GM12865 (cell line): ENCODE data around the gene PCIF1.
"Not testable (repeated sequence)": the region's sequence is repeated elsewhere in the genome, so short reads cannot be mapped to it uniquely, and the experiment has no call there.

Experiments
- DNase-seq: peaks from one replicate; pipeline ENCODE4 v3.0.0; 2010; ENCODE audit warnings: low read depth
- H3K4me3 ChIP-seq: 2 replicates; pipeline ENCODE4 v1.5.1; 2011; ENCODE audit warnings: mild to moderate bottlenecking, low read depth, low read length, control low read depth
- CTCF ChIP-seq: IDR thresholded peaks from 2 replicates; pipeline ENCODE4 v1.5.1; 2011; ENCODE audit warnings: low read length, control low read depth, low read depth, inconsistent platforms; ENCODE audit not compliant: insufficient read depth; ENCODE audit errors: missing control alignments

The PCIF1 gene

GRCh38 chr20:45983279-45983743 lies 48.8 kb downstream of the PCIF1 start:
- no peak for DNase-seq
- TF ChIP-seq CTCF: no peak
- no peak overlapping the region for H3K4me3 ChIP-seq

- no peak overlapping the region for H3K4me3 ChIP-seq
- no peak for TF ChIP-seq CTCF
- no peak for DNase-seq
These were observed 51.1 kb downstream of the PCIF1 start for GRCh38 chr20:45985573-45985972.

GRCh38 chr20:45987108-45987780 lies 52.8 kb downstream of the PCIF1 start:
- TF ChIP-seq CTCF: peak; percentile 92
- DNase-seq: peak; percentile 75
- no peak overlapping the region for H3K4me3 ChIP-seq

- not testable (repeated sequence) for H3K4me3 ChIP-seq, DNase-seq
These were observed 54.3 kb downstream of the PCIF1 start for GRCh38 chr20:45988830-45989229.

GRCh38 chr20:45991616-45992015 lies 57.1 kb downstream of the PCIF1 start:
- no peak for TF ChIP-seq CTCF
- H3K4me3 ChIP-seq: no peak overlapping the region
- DNase-seq: no peak

GRCh38 chr20:45993197-45993951 lies 58.9 kb downstream of the PCIF1 start:
- no peak for TF ChIP-seq CTCF
- DNase-seq: peak; percentile 54
- H3K4me3 ChIP-seq: no peak overlapping the region

GRCh38 chr20:45994761-45995493 lies 60.4 kb downstream of the PCIF1 start:
- no peak for TF ChIP-seq CTCF
- no peak overlapping the region for H3K4me3 ChIP-seq
- no peak for DNase-seq

- not testable (repeated sequence) for H3K4me3 ChIP-seq, DNase-seq
These were observed 61.1 kb downstream of the PCIF1 start for GRCh38 chr20:45995495-45996097.
